Body of pancreas (tissue), 4 donors: ENCODE measurements around the gene RASL11A.

Source experiments
- POLR2A ChIP-seq, 3 donors: fragments of 450-650 bp; IDR thresholded peaks; one replicate each; pipeline ENCODE4 v1.6.1; 2016; ENCODE audit warnings: antibody characterized with exemption in 3 of 3, mild to moderate bottlenecking in 2 of 3
- TF ChIP-seq, protein P1 (sequence below), 7 experiments: fragments of 450-650 bp in 4 of 7; fragments of 200-600 bp in 3 of 7; sonication (generic) in 3 of 7; IDR thresholded peaks; one replicate each; pipeline ENCODE4 v1.5.1; 2016 to 2019; ENCODE audit warnings: antibody characterized with exemption in 7 of 7

DNA sequence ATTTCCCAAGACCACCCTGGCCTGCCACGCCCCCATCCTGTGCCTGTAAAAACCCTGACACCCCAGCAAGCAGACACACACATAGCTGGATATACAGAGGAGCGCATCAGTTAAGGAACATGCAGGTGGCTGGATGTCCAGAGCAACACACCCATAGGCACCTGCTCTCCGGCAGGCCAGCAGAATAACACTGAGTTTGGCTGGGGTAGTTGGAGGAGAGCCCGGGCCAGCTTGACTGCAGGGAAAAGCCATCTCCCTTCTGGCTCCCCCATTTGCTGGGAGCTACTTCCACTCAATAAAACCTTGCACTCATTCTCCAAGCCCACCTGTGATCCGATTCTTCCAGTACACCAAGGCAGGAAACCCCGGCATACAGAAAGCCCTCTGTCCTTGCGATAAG lies 8.9 kb downstream of the RASL11A start:
- TF ChIP-seq, protein P1, sequence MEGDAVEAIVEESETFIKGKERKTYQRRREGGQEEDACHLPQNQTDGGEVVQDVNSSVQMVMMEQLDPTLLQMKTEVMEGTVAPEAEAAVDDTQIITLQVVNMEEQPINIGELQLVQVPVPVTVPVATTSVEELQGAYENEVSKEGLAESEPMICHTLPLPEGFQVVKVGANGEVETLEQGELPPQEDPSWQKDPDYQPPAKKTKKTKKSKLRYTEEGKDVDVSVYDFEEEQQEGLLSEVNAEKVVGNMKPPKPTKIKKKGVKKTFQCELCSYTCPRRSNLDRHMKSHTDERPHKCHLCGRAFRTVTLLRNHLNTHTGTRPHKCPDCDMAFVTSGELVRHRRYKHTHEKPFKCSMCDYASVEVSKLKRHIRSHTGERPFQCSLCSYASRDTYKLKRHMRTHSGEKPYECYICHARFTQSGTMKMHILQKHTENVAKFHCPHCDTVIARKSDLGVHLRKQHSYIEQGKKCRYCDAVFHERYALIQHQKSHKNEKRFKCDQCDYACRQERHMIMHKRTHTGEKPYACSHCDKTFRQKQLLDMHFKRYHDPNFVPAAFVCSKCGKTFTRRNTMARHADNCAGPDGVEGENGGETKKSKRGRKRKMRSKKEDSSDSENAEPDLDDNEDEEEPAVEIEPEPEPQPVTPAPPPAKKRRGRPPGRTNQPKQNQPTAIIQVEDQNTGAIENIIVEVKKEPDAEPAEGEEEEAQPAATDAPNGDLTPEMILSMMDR (IDR thresholded peaks at IDR 0.05) = no peak
- no peak for TF ChIP-seq POLR2A (IDR thresholded peaks at IDR 0.05)
